NCI-H524 treated with DMSO at 0.1 percent for 48 hours (cell line): Measurements from ENCODE around the gene IRAK2.
"Not testable (repeated sequence)": the region's sequence is repeated elsewhere in the genome, so short reads cannot be mapped to it uniquely, and the experiment has no call there.

Experiments
- DNase-seq: peaks from one replicate; lab custom pipeline; 2025; lab: John Stamatoyannopoulos, UW

Gene IRAK2

GRCh38 chr3:10249833-10250232 lies 85.1 kb downstream of the IRAK2 start:
- no peak for DNase-seq

- DNase-seq = no peak
Observed at GRCh38 chr3:10251006-10251405, 86.3 kb downstream of the IRAK2 start.

GRCh38 chr3:10253731-10254130 lies 89.0 kb downstream of the IRAK2 start:
- no peak for DNase-seq

GRCh38 chr3:10255835-10256234 lies 91.1 kb downstream of the IRAK2 start:
- DNase-seq = no peak

GRCh38 chr3:10259036-10259435 lies 94.3 kb downstream of the IRAK2 start:
- no peak for DNase-seq

- DNase-seq = no peak
Observed at GRCh38 chr3:10259798-10260197, 95.1 kb downstream of the IRAK2 start.

- DNase-seq = no peak
Observed at GRCh38 chr3:10260211-10260701, 95.5 kb downstream of the IRAK2 start.

GRCh38 chr3:10262027-10262426 lies 97.3 kb downstream of the IRAK2 start:
- DNase-seq = no peak

GRCh38 chr3:10263646-10264363 lies 99.1 kb downstream of the IRAK2 start:
- DNase-seq = no peak

- no peak for DNase-seq
Observed at GRCh38 chr3:10265833-10266232, 101.1 kb downstream of the IRAK2 start.

- not testable (repeated sequence) for DNase-seq
Observed at GRCh38 chr3:10266936-10267335, 102.2 kb downstream of the IRAK2 start.

GRCh38 chr3:10268116-10268515 lies 103.4 kb downstream of the IRAK2 start:
- no peak for DNase-seq

- no peak for DNase-seq
Observed at GRCh38 chr3:10268930-10269329, 104.2 kb downstream of the IRAK2 start.

- no peak for DNase-seq
Observed at GRCh38 chr3:10269443-10269842, 104.7 kb downstream of the IRAK2 start.

- DNase-seq = not testable (repeated sequence)
Observed at GRCh38 chr3:10272476-10272875, 107.8 kb downstream of the IRAK2 start.

- no peak for DNase-seq
Observed at GRCh38 chr3:10272977-10273376, 108.3 kb downstream of the IRAK2 start.

GRCh38 chr3:10273702-10274305 lies 109.1 kb downstream of the IRAK2 start:
- no peak for DNase-seq

GRCh38 chr3:10274601-10275000 lies 109.9 kb downstream of the IRAK2 start:
- no peak for DNase-seq

GRCh38 chr3:10277115-10277625 lies 112.5 kb downstream of the IRAK2 start:
- DNase-seq = no peak

- DNase-seq = no peak
Observed at GRCh38 chr3:10278501-10278900, 113.8 kb downstream of the IRAK2 start.

GRCh38 chr3:10279384-10280176 lies 114.9 kb downstream of the IRAK2 start:
- DNase-seq = no peak

- DNase-seq = no peak
Observed at GRCh38 chr3:10280177-10280529, 115.4 kb downstream of the IRAK2 start.

- no peak for DNase-seq
Observed at GRCh38 chr3:10280571-10280970, 115.9 kb downstream of the IRAK2 start.
